Adipocyte (in vitro differentiated cells): ENCODE results near the gene SMCR8.
"Not testable (repeated sequence)": the region's sequence is repeated elsewhere in the genome, so short reads cannot be mapped to it uniquely, and the experiment has no call there.

ENCODE experiments used
- DNase-seq: peaks from one replicate; pipeline ENCODE4 v3.0.0-alpha.2; 2015; ENCODE audit warnings: low read depth
- H3K27me3 ChIP-seq: replicated peaks from 2 replicates; pipeline ENCODE4 v1.7.0; 2013; ENCODE audit warnings: mild to moderate bottlenecking, low read length, moderate library complexity; ENCODE audit not compliant: control insufficient read depth, insufficient read depth
- H3K36me3 ChIP-seq: 2 replicates; pipeline ENCODE4 v1.7.0; 2013; ENCODE audit warnings: low read length, mild to moderate bottlenecking, moderate library complexity; ENCODE audit not compliant: control insufficient read depth, insufficient read depth, severe bottlenecking
- H3K4me1 ChIP-seq: 2 replicates; pipeline ENCODE4 v1.7.0; 2013; ENCODE audit warnings: mild to moderate bottlenecking, low read length, moderate library complexity; ENCODE audit not compliant: control insufficient read depth, insufficient read depth
- H3K4me3 ChIP-seq: 2 replicates; pipeline ENCODE4 v1.7.0; 2013; ENCODE audit warnings: mild to moderate bottlenecking, low read length, moderate library complexity
- H3K9ac ChIP-seq: 2 replicates; pipeline ENCODE4 v1.7.0; 2013; ENCODE audit warnings: mild to moderate bottlenecking, low read length, moderate library complexity
- H3K9me3 ChIP-seq: 2 replicates; pipeline ENCODE4 v1.7.0; 2013; ENCODE audit warnings: mild to moderate bottlenecking, low read length, moderate library complexity; ENCODE audit not compliant: control insufficient read depth

The SMCR8 gene

GRCh38 chr17:18363101-18364049, 48.3 kb downstream of the SMCR8 start, which contains the start of gene SHMT1:
Gene SHMT1 (minus strand): TSS chr17:18363550. CDS start chr17:18355981, 7,569 bp downstream.
- no peaks in the 10 kb centered on the region for H3K27me3 ChIP-seq
- H3K36me3 ChIP-seq: peaks cover 18% of the 10 kb centered on the region
- DNase-seq: peak; percentile 96
- peak within 1 kb of the TSS; percentile 87 for H3K4me3 ChIP-seq
- no peaks in the 10 kb centered on the region for H3K9me3 ChIP-seq
- peak within 1 kb of the TSS; percentile 94 for H3K9ac ChIP-seq
- H3K4me1 ChIP-seq: peaks cover 5% of the 10 kb centered on the region

- Histone ChIP-seq H3K27me3 (peaks cover 3% of the 10 kb centered on the region), H3K4me1 (peaks cover 5% of the 10 kb centered on the region), H3K4me3 (no peak overlapping the region), H3K36me3 (peaks cover 11% of the 10 kb centered on the region), H3K9me3 (no peaks in the 10 kb centered on the region), H3K9ac (no peak overlapping the region)
- no peak for DNase-seq
Measured at GRCh38 chr17:18364166-18364565, 49.1 kb downstream of the SMCR8 start.

- H3K9ac ChIP-seq: no peak overlapping the region
- peaks cover 20% of the 10 kb centered on the region for H3K27me3 ChIP-seq
- no peaks in the 10 kb centered on the region for H3K36me3 ChIP-seq
- no peaks in the 10 kb centered on the region for H3K4me1 ChIP-seq
- H3K4me3 ChIP-seq: no peak overlapping the region
- H3K9me3 ChIP-seq: no peaks in the 10 kb centered on the region
- DNase-seq: no peak
Measured at GRCh38 chr17:18368946-18369345, 53.9 kb downstream of the SMCR8 start.

GRCh38 chr17:18370761-18371160, 55.7 kb downstream of the SMCR8 start:
- no peaks in the 10 kb centered on the region for H3K4me1 ChIP-seq
- no peak overlapping the region for H3K4me3 ChIP-seq
- DNase-seq: no peak
- H3K27me3 ChIP-seq: peaks cover 20% of the 10 kb centered on the region
- no peaks in the 10 kb centered on the region for H3K36me3 ChIP-seq
- peaks cover 6% of the 10 kb centered on the region for H3K9me3 ChIP-seq
- no peak overlapping the region for H3K9ac ChIP-seq

- Histone ChIP-seq H3K9me3 (peaks cover 6% of the 10 kb centered on the region), H3K4me3 (no peak overlapping the region), H3K27me3 (peaks cover 20% of the 10 kb centered on the region), H3K9ac (no peak overlapping the region), H3K4me1 (no peaks in the 10 kb centered on the region), H3K36me3 (no peaks in the 10 kb centered on the region)
- DNase-seq: no peak
Measured at GRCh38 chr17:18371455-18371854, 56.4 kb downstream of the SMCR8 start.

GRCh38 chr17:18373181-18373580, 58.1 kb downstream of the SMCR8 start:
- H3K36me3 ChIP-seq, H3K9ac ChIP-seq, H3K9me3 ChIP-seq, H3K4me3 ChIP-seq, DNase-seq: not testable (repeated sequence)
- Histone ChIP-seq H3K4me1 (peaks cover 11% of the 10 kb centered on the region), H3K27me3 (peaks cover 20% of the 10 kb centered on the region)

- peaks cover 6% of the 10 kb centered on the region for H3K9me3 ChIP-seq
- DNase-seq: no peak
- peaks cover 17% of the 10 kb centered on the region for H3K27me3 ChIP-seq
- no peak overlapping the region for H3K9ac ChIP-seq
- peaks cover 13% of the 10 kb centered on the region for H3K4me1 ChIP-seq
- H3K36me3 ChIP-seq: no peaks in the 10 kb centered on the region
- H3K4me3 ChIP-seq: no peak overlapping the region
Measured at GRCh38 chr17:18374216-18374615, 59.1 kb downstream of the SMCR8 start.
